ENCODE measurements around the gene HORMAD2. TPM values are rescaled to one million over a fixed set of nuclear protein-coding genes. Genes with fewer than 3 reads are reported as not detected.
A peak's percentile ranks its signal among the peaks of the same experiment; 100 is the strongest.

HORMAD2 gene
- total and polyA plus RNA-seq, 9 of the 15 experiments (the other 6 are each of a cell fraction or from before 2014, with no cell fraction given): not detected

DNA sequence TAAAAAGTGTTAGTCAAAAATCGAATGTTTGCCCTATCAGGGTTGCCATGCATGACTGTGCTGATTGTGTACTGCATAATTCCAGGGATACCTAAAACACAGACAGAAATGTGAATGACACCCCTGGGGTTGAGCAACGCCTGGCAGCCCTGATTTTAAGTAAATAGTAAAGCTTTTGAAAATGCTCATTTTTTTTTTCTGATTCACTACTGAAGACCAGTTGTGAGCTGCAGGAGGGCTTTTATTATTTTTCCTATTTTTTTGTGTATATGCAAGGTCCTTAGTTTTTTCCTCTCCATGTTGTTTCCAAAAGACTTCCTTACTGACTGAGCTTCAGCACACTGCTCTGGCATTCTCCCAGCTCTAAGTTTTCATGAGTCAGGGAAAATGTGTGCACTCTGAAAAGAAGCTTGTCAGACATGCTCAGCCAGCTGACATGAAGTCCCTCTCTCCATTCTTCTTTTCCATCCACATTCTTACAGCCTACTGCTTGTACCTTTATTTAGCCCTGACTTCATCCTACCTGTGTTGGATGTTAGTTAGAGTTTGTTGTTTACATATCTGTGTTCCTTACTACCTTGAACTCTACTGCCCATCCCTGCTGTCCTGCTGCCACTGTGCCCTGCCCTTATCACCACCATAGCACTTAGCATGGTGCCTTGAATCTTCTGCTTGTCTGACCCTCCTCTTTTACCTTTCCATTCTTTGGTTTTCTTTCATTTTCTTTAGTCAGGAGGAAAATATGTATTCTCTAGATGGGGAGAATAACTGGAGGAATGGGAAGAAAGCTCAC lies 79.5 kb downstream of the HORMAD2 start:
- H3K27me3 ChIP-seq (ENCODE audit: control insufficient read depth in 2 of 2, insufficient read depth in 2 of 2, low read length in 2 of 2): no peaks in the 10 kb centered on the region
- ChIA-PET POLR2A (no interaction called here), CTCF (ENCODE audit: low intra/inter-chr PET ratio) (no interaction called here)
- H4K20me1 ChIP-seq (replicated peaks; ENCODE audit: control insufficient read depth, insufficient read depth, low read length): no peaks in the 10 kb centered on the region
- H3K27ac ChIP-seq (ENCODE audit: extremely low read depth, low read depth, low read length): no peak overlapping the region
- DNase-seq (ENCODE audit: extremely low read depth in 1 of 4, low spot score in 3 of 4) (no peak), FAIRE-seq (no peak), ATAC-seq (no peak)
- H3K4me1 ChIP-seq (replicated peaks in 1 of 2; ENCODE audit: control insufficient read depth in 2 of 2, insufficient read depth in 2 of 2, low read length in 2 of 2): no peaks in the 10 kb centered on the region; a peak in 1 of 5 replicates
- H3K9ac ChIP-seq (ENCODE audit: insufficient read depth in 1 of 2, low read depth in 2 of 2, low read length in 2 of 2): no peak overlapping the region
- no peak overlapping the region for H3K4me2 ChIP-seq (ENCODE audit: insufficient read depth, low read length)
- WGBS (ENCODE audit: insufficient coverage, low coverage, missing lambda C conversion rate): 0% methylated on average over 2 of the region's 2 CpGs
- intact Hi-C loops (cut with micrococcal nuclease): no loop called here
- no peaks in the 10 kb centered on the region for H3K36me3 ChIP-seq (ENCODE audit: control insufficient read depth, insufficient read depth, low read length)
- in situ Hi-C loops (cut with MboI): no loop called here
- no peaks in the 10 kb centered on the region for H3K9me1 ChIP-seq (ENCODE audit: control insufficient read depth, insufficient read depth, low read length)
- no peaks in the 10 kb centered on the region for H3K9me3 ChIP-seq (replicated peaks; ENCODE audit: control insufficient read depth, insufficient read depth, low read depth, low read length)
- H2AFZ ChIP-seq (ENCODE audit: low read depth, low read length): no peak overlapping the region
- no peak overlapping the region for H3K4me3 ChIP-seq
- H3K79me2 ChIP-seq (ENCODE audit: control insufficient read depth, insufficient read depth, low read length): no peaks in the 10 kb centered on the region
- no TSS peak for BruUV-seq (replicated peaks)
- TF ChIP-seq COPS2 (conservative IDR thresholded peaks at IDR 0.05) (no peak), SMAD1 (IDR thresholded peaks at IDR 0.05; ENCODE audit: low read depth, low read length, partially characterized antibody) (no peak), ZNF316 (IDR thresholded peaks at IDR 0.05) (peak; percentile 72), CHAMP1 (IDR thresholded peaks at IDR 0.05) (no peak), ZFX (CRISPR knock-in tag; IDR thresholded peaks at IDR 0.05) (no peak), PTTG1 (tag; IDR thresholded peaks at IDR 0.05; ENCODE audit: low read depth) (no peak), REST (IDR thresholded peaks at IDR 0.05; ENCODE audit: borderline replicate concordance) (no peak), REST (CRISPR knock-in tag; IDR thresholded peaks at IDR 0.05; ENCODE audit: low read depth) (no peak), C11orf30 (IDR thresholded peaks at IDR 0.05; ENCODE audit: low read depth) (peak; percentile 74)
- TF ChIP-seq, protein P1, sequence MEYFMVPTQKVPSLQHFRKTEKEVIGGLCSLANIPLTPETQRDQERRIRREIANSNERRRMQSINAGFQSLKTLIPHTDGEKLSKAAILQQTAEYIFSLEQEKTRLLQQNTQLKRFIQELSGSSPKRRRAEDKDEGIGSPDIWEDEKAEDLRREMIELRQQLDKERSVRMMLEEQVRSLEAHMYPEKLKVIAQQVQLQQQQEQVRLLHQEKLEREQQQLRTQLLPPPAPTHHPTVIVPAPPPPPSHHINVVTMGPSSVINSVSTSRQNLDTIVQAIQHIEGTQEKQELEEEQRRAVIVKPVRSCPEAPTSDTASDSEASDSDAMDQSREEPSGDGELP (CRISPR knock-in tag; IDR thresholded peaks at IDR 0.05; ENCODE audit: borderline replicate concordance): no peak
